ENCODE data around the gene KMT5B.

The KMT5B gene

GRCh38 chr11:68118706-68119448, 94.2 kb downstream of the KMT5B start:
- no peak for DNase-seq (ENCODE audit: low read depth in 2 of 2)

DNA sequence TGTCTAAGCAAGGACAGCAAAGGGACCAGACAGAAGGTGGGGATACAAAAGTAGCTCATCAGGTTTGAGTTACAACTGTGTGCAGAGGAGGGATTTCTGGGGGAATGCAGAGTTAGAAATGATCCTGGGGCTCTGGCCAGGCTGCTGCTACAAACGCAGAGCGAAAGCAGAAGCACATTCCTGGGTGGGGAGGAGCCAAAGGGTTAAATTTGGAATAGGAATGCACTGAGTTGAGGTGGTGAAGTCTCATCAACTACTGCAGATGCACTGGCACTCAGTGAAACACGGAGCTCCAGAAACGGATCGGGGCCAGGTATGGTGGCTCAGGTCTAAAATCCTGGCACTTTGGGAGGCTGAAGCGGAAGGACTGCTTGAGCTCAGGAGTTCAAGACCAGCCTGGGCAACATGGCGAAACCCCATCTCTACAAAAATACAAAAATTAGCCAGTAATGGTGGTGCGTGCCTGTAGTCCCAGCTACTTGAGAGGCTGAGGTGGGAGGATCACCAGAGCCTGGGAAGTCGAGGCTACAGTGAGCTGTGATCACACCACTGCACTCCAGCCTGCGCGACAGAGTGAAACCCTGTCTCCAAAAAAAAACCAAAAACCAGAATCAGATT, 95.1 kb downstream of the KMT5B start:
- DNase-seq (ENCODE audit: low read depth in 2 of 2): no peak

DNA sequence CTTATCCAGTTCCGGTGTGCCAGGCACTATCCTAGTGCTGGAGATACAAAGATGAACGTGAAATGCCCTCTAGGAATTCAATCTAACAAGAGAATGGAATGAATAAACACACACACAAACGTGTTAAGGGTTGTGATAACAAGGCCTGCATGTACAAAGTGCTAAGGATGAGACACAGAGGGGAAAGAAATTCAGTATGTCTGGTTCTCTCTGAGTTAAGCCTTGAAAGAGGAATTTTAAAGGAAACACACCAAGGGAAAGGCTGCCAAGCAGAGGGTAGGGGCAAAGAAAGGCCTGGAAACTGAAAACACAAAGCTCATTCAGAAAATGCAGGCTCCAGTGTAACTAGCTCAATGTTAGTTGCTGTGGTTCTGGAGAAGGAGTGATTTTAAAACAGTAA, 96.1 kb downstream of the KMT5B start:
- no peak for DNase-seq (ENCODE audit: low read depth in 2 of 2)

- DNase-seq (ENCODE audit: low read depth in 2 of 2): no peak
Observed at GRCh38 chr11:68116126-68116525, 97.0 kb downstream of the KMT5B start.

GRCh38 chr11:68115285-68115684, 97.8 kb downstream of the KMT5B start:
- no peak for DNase-seq (ENCODE audit: low read depth in 2 of 2)

GRCh38 chr11:68113986-68114385, 99.1 kb downstream of the KMT5B start:
- DNase-seq (ENCODE audit: low read depth in 2 of 2): no peak

- DNase-seq (ENCODE audit: low read depth in 2 of 2): no peak
Observed at GRCh38 chr11:68107689-68108088, 105.4 kb downstream of the KMT5B start.

DNA sequence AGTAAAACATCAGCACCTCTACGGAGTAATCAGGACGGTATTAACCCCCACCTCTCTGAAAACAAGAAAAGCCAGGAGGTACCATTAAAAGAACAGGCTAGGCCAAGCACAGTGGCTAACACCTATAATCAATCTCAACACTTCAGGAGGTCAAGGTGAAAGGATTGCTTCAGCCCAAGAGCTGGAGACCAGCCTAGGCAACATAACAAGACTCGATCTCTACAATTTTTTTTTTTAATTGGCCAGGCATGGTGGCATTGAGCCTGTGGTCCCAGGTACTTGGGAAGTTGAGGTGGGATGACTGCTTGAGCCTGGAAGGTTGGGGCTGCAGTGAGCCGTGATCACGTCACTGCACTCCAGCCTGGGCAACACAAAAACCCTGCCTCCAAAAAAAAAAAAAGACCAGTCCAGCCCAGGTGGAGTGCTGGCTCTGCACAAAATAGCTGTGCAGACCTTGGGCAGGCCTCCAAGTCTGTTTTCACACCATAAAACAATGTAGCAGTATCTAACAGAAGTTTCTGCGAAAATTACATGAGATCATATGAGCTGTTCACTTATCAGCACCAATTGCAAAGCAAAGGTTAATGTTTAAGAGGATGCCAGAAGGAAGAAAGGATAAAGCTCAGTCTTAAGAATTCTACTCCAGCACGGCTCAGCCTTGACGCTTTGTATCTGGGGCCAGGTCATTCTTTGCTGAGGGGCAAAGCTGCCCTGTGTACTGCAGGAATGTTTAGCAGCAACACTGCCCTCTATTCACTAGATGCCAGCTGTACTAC, 106.7 kb downstream of the KMT5B start:
- no peak for DNase-seq (ENCODE audit: low read depth in 2 of 2)
